Stimulated activated naive CD8-positive, alpha-beta T cell treated with anti-CD3 and anti-CD28 coated beads, Interleukin-15, Interleukin-2, amounts not matched to agents 100 ng/mL and 50 ng/mL, for 24 hours (primary cell): ENCODE measurements around the gene RPS24.

ENCODE experiments used
- H3K27ac Mint-ChIP-seq: one replicate; pipeline ENCODE4 v1.8.0; 2021; ENCODE audit warnings: mild to moderate bottlenecking, mixed read lengths
- H3K27me3 Mint-ChIP-seq: one replicate; pipeline ENCODE4 v1.8.0; 2021; ENCODE audit warnings: mixed read lengths
- H3K36me3 Mint-ChIP-seq: one replicate; pipeline ENCODE4 v1.8.0; 2021; ENCODE audit warnings: low read depth, mixed read lengths
- H3K4me1 Mint-ChIP-seq: one replicate; pipeline ENCODE4 v1.8.0; 2021; ENCODE audit warnings: low read depth, mixed read lengths
- H3K4me3 Mint-ChIP-seq: one replicate; pipeline ENCODE4 v1.8.0; 2021; ENCODE audit warnings: mild to moderate bottlenecking, mixed read lengths
- H3K9me3 Mint-ChIP-seq: one replicate; pipeline ENCODE4 v1.8.0; 2021; ENCODE audit warnings: mixed read lengths

RPS24 gene

DNA sequence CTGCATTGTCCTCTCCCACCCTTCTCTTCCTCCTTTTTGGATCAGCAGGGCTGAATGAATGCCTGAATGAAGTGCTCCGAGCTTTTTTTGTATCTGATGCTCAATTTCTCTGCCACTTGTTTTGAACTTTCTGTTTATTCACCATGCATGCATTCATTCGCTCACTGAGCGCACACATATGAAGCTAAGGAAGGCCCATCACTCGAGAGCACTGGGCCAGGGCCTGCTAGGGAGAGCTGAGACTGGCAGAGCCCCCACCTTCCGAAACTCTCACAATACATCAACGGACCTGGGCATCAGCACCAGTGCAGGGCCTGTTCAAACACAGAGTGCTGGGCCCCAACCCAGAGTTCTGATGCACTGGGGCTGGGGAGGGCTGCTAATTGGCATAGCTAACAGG is 45.7 kb downstream of the RPS24 start:
- Mint-ChIP-seq H3K36me3 (no peaks in the 10 kb centered on the region), H3K4me3 (no peak overlapping the region), H3K27me3 (no peaks in the 10 kb centered on the region), H3K27ac (no peak overlapping the region), H3K4me1 (no peaks in the 10 kb centered on the region), H3K9me3 (no peaks in the 10 kb centered on the region)

GRCh38 chr10:78081292-78081691 is 47.6 kb downstream of the RPS24 start:
- Mint-ChIP-seq H3K4me1 (no peaks in the 10 kb centered on the region), H3K9me3 (no peaks in the 10 kb centered on the region)

DNA sequence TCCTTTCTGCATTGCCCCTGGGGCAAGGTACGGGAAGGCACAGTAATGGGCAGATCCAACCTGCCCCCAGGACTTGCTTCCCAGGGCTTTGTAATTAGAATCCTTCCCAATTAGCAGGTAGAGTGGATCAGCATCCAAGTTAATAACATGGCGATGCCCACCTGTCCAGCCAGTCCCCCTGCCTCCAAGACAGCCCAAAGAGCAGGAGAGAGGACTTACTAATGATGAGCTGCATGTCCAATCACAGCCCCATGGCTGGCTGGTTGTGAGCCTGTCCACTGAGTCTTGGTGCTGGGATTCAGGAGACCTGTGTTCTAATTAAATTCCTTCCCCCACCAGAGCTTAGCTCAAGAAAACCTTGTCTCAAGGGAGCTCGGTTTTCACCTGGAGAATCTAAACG is 49.0 kb downstream of the RPS24 start:
- Mint-ChIP-seq H3K27ac (no peak overlapping the region), H3K36me3 (no peaks in the 10 kb centered on the region), H3K9me3 (no peaks in the 10 kb centered on the region), H3K27me3 (no peaks in the 10 kb centered on the region), H3K4me1 (no peaks in the 10 kb centered on the region), H3K4me3 (no peak overlapping the region)

More at GRCh38 chr10:78081292-78081691, 47.6 kb downstream of the RPS24 start:
- no peak overlapping the region for H3K4me3 Mint-ChIP-seq
- H3K36me3 Mint-ChIP-seq, result no peaks in the 10 kb centered on the region
- H3K27ac Mint-ChIP-seq, result no peak overlapping the region
- no peaks in the 10 kb centered on the region for H3K27me3 Mint-ChIP-seq
